ENCODE results near the gene MXRA7.
"Not testable (repeated sequence)": the region's sequence is repeated elsewhere in the genome, so short reads cannot be mapped to it uniquely, and the experiment has no call there.

The MXRA7 gene

DNA sequence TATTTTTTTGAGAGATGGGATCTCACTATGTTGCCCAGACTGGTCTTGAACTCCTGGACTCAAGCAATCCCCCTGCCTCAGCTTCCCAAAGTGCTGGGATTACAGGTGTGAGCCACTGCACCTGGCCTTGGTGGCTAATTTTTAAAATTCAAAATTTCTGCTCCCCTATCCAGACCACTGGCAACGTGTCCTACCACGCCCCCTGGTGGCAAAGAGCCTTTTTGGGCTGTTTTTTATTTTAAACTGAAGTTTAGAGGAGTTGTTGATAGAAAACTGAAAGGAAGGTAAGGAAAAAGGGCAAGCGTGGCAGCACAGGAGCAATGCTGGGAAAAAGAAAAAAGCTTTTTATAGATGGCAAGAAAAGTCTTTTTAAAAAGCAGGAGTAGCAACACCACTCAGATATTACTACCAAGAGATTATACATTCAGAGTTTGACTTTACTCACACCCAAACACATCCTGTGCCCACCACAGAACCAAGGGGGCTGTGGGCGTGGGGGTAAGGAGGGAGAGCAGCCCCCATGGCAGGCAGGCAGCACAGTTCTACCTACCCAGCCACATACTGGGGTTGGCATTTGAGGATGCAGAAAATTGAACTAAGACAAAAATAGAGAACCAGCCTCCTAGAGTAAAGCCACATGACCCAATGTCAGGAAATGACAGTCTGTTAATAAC is 4.2 kb upstream of the MXRA7 start:
- Histone ChIP-seq H3K4me3 (replicated peaks; ENCODE audit: low read depth, low read length) (no peak overlapping the region), H3K36me3 (ENCODE audit: control insufficient read depth, insufficient read depth, low read length) (peaks cover 13% of the 10 kb centered on the region), H3K27me3 (replicated peaks; ENCODE audit: control insufficient read depth, insufficient read depth, low read length) (no peaks in the 10 kb centered on the region)
- TF ChIP-seq CTCF (IDR thresholded peaks at IDR 0.05; ENCODE audit: insufficient read depth, low read length, poor library complexity, severe bottlenecking) = peak; percentile 79
- no peak for DNase-seq (ENCODE audit: extremely low read depth, insufficient read length)

DNA sequence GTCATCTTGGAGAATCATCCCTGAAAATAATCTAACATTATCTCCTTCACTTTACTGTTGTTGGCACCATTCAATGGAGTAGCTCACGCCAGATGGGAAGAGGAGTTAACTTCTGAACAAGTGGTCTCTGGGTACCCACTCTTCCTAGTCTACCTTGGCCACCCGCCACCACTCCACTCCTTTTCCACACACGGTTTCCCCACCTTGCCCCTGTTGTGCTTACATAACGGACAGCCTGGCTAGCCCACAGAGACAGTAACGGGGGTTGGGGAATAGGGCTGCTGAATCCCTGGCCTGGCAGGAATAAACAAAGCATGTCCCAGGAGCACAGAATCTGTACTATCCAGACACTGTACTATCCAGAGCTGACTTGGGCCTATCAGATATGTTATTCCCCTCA is 3.6 kb upstream of the MXRA7 start:
- no peak for TF ChIP-seq CTCF (IDR thresholded peaks at IDR 0.05; ENCODE audit: insufficient read depth, low read length, poor library complexity, severe bottlenecking)
- Histone ChIP-seq H3K4me3 (replicated peaks; ENCODE audit: low read depth, low read length) (no peak overlapping the region), H3K27me3 (replicated peaks; ENCODE audit: control insufficient read depth, insufficient read depth, low read length) (no peaks in the 10 kb centered on the region), H3K36me3 (ENCODE audit: control insufficient read depth, insufficient read depth, low read length) (peaks cover 13% of the 10 kb centered on the region)
- no peak for DNase-seq (ENCODE audit: extremely low read depth, insufficient read length)

DNA sequence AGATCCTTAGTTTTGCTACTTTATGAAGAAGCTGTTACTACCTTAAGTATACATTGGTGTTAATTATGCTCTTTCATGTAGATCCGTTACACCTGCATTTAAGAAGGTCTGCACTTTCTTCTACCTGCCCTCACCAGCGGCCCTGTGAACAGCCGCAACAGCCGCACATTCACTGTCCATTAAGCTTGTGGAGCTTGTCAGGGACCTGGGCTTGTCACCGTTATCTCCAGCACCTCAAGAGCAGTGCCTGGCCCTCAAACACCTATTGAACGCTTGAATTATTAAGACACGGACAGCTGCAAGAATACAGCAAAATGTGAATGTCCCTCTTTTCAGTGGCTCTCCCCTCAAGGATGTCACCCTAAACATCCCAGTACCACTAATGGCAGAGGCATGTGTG is 3.0 kb upstream of the MXRA7 start:
- Histone ChIP-seq H3K36me3 (ENCODE audit: control insufficient read depth, insufficient read depth, low read length) (peaks cover 11% of the 10 kb centered on the region), H3K27me3 (replicated peaks; ENCODE audit: control insufficient read depth, insufficient read depth, low read length) (no peaks in the 10 kb centered on the region), H3K4me3 (replicated peaks; ENCODE audit: low read depth, low read length) (no peak overlapping the region)
- DNase-seq (ENCODE audit: extremely low read depth, insufficient read length) = no peak
- no peak for TF ChIP-seq CTCF (IDR thresholded peaks at IDR 0.05; ENCODE audit: insufficient read depth, low read length, poor library complexity, severe bottlenecking)

DNA sequence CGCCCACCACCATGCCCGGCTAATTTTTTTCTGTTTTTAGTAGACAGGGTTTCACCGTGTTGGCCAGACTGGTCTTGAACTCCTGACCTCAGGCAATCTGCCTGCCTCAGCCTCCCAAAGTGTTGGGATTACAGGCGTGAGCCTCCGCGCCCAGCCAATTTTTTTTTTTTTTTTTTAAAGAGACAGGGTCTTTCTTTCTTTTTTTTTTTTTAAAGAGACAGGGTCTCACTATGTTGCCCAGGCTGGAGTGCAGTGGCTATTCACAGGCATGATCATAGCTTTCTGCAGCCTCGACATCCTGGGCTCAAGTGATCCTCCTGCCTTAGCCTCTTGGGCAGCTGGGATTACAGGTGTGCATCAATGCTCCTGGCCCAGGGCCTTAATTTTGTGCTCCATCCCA is 1.6 kb upstream of the MXRA7 start:
- DNase-seq (ENCODE audit: extremely low read depth, insufficient read length); H3K4me3 ChIP-seq (replicated peaks; ENCODE audit: low read depth, low read length); H3K36me3 ChIP-seq (ENCODE audit: control insufficient read depth, insufficient read depth, low read length); H3K27me3 ChIP-seq (replicated peaks; ENCODE audit: control insufficient read depth, insufficient read depth, low read length): not testable (repeated sequence)

DNA sequence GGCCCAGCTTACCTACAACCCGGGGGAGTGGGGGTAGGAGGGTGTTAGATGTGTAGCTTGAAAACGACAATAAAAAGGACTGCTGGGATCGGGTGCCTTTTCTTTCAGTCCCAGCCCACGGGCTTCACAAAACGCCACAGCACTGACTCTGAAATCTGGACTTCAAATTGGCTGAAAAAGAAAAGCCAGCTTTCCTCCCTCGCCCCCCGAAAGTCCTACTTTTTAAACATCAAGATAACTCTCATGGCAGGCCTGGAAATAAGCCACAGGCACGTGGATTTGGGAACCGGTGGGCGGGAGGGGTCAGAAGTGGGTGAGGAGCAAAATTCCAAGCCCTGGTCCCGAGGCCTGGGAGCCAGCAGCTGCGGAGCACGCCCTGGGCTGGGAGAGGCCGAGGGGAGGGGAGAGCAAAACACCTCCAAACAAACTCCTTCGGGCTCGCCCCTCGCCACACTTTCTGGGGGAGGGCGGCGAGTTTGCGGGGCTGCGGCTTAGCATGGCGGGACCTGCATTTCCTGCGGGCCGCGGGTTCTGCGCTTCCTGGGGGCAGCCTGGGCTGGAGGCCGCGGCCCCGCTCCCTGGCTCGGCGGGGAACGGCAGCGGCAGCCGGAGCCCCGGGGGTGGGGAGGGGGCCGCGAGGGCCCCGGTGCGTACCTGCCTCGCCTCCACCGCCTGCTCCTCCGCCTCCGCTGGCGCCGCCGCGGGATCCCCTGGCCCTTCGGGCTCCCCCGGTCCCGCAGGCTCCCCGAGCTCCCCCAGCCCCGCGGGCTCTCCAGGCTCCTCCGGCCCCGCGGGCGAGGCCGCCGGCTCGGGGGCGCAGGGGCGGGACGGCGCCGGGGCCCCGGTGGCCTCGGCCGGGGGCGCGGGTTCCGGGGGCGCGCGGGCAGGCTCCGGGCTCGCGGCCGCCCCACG is 558 bp downstream of the MXRA7 start:
- DNase-seq (ENCODE audit: extremely low read depth, insufficient read length); H3K36me3 ChIP-seq (ENCODE audit: control insufficient read depth, insufficient read depth, low read length); H3K27me3 ChIP-seq (replicated peaks; ENCODE audit: control insufficient read depth, insufficient read depth, low read length): not testable (repeated sequence)
- H3K4me3 ChIP-seq (replicated peaks; ENCODE audit: low read depth, low read length) = peak overlapping the region; percentile 17; the same call in 1 of the 2 replicates

DNA sequence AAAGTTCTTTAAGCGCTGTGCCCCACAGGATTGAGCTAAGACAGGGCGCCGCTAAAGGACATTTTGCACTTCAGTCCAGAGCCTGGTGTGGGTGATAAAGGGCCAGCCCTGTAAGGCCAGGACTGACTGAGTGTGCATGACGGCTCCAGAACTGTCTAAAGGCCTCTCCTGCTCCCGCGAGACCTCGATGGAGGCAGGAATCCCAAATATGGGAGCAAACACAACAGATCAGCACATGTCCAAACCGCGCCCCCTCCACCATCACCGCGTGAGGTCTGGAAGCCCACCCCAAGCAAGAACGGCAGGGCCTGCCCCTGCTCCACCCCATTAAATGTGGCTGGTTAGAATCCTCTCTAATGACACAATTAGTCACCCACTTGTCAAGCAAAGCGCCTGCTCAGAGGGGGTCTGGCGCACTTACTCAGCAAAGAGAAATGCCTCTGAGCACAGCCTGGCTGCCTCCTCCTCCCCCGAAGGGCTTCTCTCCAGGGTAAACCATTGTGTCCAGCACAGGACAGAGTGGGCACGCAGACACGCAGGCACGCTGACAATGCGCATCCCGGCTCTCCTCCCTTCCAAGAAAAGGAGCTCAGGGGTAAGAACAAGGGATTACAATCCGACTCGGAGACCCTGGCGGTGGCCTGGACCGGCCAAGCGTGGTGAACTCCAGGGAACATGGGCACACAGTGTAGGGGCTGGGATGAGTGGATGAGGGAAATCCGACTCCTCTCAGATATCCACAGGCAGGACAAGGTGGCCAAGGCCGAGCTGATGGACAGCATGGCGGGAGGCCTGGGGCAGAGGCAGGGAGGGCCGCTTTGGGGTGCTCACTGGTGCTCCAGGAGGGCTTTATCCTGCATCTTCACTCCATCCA is 1.5 kb downstream of the MXRA7 start:
- DNase-seq (ENCODE audit: extremely low read depth, insufficient read length) = no peak
- H3K4me3 ChIP-seq (replicated peaks; ENCODE audit: low read depth, low read length) = no peak overlapping the region
- no peaks in the 10 kb centered on the region for H3K27me3 ChIP-seq (replicated peaks; ENCODE audit: control insufficient read depth, insufficient read depth, low read length)
- H3K36me3 ChIP-seq (ENCODE audit: control insufficient read depth, insufficient read depth, low read length) = peaks cover 2% of the 10 kb centered on the region
- no peak for TF ChIP-seq CTCF (IDR thresholded peaks at IDR 0.05; ENCODE audit: insufficient read depth, low read length, poor library complexity, severe bottlenecking)

Data from GM06990 (cell line).